ENCODE data around the gene PPM1H.
"Not testable (repeated sequence)": the region's sequence is repeated elsewhere in the genome, so short reads cannot be mapped to it uniquely, and the experiment has no call there.

PPM1H gene

GRCh38 chr12:62907561-62907960, 27.4 kb downstream of the PPM1H start:
- no peak for DNase-seq

DNA sequence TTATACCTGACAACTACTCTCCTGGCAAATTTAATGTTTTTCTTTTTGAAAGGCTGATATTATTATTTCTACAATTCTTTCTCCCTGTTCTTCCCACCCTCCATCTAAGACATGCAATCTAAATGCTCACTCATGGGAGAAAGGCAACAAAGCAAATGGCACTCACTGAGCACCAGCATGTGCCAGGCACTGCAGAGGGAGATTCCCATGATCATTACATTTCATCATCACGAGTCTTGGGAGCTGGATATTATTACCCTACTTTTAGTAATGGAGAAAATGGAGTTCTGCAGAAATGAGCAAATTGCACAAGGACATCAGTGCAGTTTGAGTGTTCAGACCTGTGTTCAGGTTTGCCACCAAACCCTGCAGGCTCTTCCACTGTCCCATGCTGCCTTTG, 27.9 kb downstream of the PPM1H start:
- DNase-seq = no peak

DNA sequence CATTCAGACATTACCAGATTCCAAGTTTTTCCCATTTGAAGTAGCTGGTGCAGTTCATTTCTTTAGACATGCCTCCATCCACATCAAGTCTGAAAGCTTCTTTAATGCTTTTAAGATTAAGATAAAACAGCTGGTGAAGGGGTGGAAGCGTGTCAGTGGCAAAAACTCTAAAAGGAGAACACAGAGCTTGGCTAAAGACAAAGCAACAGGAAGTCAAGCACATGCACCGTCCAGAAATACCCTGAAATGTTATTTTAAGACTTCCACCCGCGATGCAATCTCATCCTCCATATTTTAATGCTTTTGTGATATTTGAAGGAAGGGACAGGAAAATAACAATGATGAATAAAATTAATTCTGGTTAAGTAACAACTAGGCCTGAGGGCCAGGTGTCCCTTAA, 31.8 kb downstream of the PPM1H start:
- no peak for DNase-seq

DNA sequence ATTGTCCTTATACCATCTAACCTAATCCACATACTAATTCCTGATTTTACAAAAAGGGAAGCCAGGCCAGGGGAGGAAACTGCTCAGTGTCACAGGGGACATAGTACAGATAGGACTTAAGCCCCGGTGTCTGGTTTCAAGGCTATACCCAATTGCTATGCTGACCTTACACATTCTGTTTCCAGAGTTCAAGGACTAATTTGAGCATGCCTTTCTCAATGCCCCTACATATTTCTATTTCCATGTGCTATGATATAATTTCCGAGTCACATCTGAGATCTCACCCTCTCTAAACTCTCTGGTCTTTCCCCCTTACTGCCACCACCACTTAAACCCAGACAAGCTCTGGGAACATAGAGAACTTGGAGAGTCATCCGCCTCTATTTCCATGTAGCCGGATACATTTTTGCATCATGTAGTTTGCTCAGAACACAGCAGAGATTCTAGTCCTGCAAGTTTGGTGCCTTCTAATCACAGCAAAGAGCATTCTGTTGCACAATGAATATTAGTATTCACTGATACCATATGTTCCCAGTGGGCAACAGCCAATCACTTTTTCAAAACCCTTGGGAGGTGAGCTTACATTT, 34.2 kb downstream of the PPM1H start:
- DNase-seq = no peak

- no peak for DNase-seq
Observed at GRCh38 chr12:62899568-62900390, 35.2 kb downstream of the PPM1H start.

DNA sequence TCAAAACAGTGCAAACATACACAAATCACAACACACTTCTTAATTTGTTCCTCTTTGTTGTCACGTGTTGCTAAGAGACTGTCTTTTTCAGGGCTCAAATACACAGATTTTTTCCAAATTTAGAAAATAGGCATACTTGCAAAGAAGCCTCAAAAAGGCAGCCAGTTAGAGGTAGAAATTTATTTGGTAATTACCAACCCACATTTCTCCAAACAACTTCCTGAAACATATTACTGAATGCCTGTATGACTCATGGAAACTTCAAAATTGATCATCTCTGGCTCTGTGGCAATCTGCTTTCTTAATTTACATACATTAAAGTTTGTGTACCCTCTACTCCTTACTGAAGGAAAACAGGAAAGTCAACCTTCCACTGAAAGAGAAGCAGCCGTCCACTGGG, 36.4 kb downstream of the PPM1H start:
- DNase-seq = no peak

GRCh38 chr12:62895351-62895877, 39.5 kb downstream of the PPM1H start:
- DNase-seq = no peak

DNA sequence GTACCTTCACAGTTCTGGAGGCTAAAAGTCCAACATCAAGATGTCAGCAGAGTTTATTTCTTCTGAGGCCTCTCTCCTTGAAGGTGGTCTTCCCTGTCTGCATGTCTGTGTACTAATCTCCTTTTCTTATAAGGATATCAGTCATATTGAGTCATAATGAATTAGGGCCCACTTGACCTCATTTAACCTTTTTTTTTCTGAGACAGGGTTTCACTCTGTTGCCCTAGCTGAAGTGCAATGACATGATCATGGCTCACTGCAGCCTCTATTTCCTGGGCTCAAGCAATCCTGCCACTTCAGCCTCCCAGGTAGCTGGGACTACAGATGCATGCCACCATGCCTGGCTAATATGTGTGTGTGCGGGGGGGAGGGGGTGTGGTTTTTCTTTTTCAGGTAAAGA, 41.7 kb downstream of the PPM1H start:
- DNase-seq = no peak

- no peak for DNase-seq
Observed at GRCh38 chr12:62891805-62892549, 43.0 kb downstream of the PPM1H start.

DNA sequence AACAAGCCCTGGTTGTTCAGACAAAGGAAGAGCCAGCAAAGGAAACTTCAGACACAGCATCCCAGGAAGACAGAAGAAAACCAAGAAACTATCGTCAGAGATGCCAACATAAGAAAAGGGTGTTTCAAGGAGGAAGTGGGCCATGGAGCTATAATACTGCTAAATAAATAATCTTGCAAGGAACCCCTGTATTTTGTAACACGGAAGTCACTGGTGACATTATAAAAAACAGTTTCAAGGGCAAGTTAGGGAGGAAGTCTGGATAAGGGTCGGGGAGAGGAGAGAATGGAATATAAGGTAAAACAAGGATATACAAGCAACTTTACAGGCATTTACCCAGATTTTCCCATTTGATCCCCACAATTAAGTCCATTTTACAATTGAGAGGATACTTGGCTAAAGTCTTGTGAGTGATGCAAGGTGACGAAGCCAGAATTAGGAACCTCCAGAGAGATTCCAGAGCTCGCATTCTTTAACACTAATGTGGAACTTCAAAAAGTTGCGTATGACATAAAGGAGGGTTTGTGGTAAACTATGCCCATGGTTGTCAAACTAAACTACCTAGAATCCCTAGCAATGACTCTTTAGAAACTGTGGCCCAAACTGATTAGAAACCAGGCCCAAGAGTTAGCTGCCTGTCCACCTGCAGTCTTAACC, 46.4 kb downstream of the PPM1H start:
- no peak for DNase-seq

- no peak for DNase-seq
Observed at GRCh38 chr12:62886796-62887195, 48.2 kb downstream of the PPM1H start.

GRCh38 chr12:62885242-62885641, 49.7 kb downstream of the PPM1H start:
- DNase-seq = no peak

- not testable (repeated sequence) for DNase-seq
Observed at GRCh38 chr12:62884832-62885231, 50.1 kb downstream of the PPM1H start.

DNA sequence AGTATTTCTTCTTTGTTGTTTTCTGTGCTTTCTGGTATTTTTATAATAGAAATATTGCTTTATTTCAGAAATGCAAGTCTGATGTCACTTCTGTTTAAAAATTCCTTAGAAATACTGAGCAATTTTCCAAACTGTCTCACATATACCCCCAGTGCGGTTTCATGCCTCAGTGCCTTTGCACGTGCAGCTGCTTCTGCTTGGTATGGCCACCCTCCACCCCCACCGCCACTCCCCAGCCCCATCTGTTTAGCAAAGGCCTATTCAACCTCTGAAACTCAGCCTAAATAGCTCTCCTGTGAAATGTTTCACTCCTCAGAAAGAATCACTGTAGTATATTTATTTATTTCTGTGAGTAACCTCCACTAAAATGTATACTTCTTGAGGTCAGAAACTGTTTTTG, 52.3 kb downstream of the PPM1H start:
- no peak for DNase-seq

DNA sequence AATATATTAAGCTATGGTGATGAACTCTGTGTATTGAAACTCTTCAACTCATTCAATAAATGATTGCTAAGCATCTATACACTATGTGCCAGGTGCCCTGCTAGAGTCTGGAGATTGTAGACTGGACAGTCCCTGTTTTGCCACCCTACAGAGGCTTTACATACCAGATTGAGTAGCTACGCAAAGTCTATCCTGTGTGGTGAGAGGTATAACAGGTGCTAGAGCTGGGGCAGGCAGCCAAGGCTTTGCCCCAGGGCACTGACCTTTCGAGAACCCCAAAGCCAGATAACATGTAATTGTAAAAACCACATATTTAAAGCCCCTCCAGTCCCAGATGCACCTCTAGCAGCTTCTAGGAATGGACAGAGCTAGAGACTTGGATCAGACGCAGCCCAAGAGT, 52.8 kb downstream of the PPM1H start:
- DNase-seq = no peak

GRCh38 chr12:62879691-62880090, 55.3 kb downstream of the PPM1H start:
- no peak for DNase-seq

DNA sequence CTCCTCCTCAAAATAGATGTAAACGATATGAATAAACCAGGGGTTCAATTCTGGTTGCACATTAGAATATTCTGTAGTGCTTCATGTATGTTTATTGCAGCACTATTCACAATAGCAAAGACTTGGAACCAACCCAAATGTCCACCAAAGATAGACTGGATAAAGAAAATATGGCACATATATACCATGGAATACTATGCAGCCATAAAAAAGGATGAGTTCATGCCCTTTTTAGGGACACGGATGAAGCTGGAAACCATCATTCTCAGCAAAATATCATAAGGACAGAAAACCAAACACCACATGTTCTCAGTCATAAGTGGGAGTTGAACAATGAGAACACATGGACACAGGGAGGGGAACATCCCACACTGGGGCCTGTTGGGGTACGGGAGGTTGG, 55.7 kb downstream of the PPM1H start:
- DNase-seq = not testable (repeated sequence)

DNA sequence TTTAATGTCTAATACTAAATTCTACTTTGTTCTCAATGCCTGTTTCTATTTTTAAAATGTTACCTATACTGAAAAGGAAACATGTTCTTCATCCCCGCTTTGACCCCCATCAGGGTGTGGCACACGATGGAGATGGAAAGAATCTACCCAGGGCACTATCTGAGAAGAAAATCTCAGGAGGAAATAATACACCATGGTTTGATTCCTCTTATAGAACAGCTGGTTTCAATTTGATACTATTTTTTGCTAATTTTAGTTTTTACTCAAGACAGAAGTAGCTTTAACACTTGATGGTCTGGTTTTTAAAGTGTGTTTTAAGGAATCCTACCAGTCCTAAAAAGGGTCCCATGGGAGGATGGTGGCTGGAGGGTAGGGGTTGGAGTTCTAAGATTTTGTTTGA, 56.7 kb downstream of the PPM1H start:
- DNase-seq = no peak

DNA sequence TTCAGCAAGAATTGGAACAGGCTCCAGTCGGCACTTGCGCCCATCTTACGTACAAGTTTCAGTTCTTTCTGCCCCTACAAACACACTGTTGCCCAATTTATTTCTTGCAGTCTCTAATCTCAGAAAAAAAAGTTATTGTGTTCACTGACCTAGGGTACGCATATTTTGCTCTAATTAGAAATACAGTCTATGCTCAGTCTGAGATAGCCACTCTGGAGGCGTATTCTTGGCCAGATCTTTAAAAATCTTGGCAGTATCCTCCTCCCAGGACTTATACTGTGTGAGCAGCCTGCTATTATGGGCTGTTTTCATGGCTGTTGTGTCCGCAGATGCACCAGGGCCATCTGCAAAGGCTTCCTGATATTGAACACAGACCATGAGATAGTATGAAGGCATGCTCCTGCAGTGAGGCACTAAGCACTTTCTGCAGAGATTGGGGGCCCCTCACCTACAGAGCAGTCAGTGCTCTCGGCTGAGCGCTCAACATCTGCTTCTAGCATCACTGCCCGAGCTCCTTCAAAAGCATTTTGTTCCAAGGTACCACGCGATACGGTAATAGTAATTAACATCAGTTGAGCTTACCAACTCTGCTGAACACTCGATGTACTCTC, 57.9 kb downstream of the PPM1H start:
- DNase-seq = no peak

- DNase-seq = no peak
Observed at GRCh38 chr12:62873826-62874448, 61.0 kb downstream of the PPM1H start.

DNA sequence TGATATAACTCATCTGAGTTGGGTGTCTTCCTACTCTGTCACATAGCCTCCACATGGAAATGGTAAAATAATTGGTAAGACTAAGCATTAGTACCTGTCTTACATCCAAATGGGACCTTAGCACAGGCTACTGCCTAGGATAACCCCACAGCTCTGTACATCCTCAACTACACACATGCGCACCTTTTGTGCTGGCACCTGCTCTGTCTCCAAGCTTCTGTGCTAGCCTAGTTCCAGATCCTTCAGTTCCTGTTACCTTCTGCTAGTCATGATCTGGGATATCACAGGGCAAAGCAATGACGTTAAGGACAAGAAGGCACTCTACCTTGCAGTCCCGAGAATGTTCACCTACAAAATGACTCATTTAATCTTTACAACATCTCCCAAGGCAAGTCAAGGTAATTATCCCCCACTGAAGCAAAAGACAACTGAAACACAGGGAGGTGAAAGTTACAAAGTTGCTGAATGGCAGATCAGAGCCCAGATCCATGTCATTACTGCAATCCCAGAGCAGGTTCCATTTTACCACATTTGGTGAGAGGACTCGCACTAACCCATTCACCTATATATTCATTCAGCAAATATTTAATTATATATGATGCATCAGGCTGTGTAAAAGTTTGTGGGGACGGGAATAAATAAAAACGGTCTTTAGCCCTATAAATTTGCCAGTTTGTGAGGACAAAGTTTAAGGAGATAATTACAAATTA, 61.7 kb downstream of the PPM1H start:
- DNase-seq = no peak

DNA sequence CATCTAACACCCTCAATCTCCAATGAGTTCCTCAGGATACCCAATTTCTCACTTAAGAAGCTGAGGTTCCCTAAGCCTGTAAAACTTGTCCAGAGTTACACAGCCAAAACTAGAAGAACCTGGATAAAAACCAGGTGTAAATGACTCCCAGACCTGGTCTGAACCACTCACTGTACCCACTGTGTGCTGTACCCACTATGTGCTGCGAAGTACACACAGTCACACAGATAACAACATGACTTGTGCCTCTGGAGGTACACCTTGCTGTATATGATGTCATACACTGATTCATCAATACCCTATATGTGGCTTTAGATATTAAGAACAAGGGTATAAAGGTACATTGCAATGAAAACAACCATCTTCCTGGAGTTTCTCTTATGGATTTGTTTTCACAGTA, 66.1 kb downstream of the PPM1H start:
- no peak for DNase-seq

Data from activated CD8-positive, alpha-beta memory T cell treated with anti-CD3 and anti-CD28 coated beads for 24 hours (primary cell).